GM19035 (cell line): Measurements from ENCODE around the gene LBP.
"Not testable (repeated sequence)": the region's sequence is repeated elsewhere in the genome, so short reads cannot be mapped to it uniquely, and the experiment has no call there.

Experiments used
- ATAC-seq: cut with Tn5 transposase; IDR thresholded peaks from one replicate; pipeline ENCODE4 v1.9.1; 2021; ENCODE audit not compliant: unreplicated experiment

Gene LBP, protein sequence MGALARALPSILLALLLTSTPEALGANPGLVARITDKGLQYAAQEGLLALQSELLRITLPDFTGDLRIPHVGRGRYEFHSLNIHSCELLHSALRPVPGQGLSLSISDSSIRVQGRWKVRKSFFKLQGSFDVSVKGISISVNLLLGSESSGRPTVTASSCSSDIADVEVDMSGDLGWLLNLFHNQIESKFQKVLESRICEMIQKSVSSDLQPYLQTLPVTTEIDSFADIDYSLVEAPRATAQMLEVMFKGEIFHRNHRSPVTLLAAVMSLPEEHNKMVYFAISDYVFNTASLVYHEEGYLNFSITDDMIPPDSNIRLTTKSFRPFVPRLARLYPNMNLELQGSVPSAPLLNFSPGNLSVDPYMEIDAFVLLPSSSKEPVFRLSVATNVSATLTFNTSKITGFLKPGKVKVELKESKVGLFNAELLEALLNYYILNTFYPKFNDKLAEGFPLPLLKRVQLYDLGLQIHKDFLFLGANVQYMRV

DNA sequence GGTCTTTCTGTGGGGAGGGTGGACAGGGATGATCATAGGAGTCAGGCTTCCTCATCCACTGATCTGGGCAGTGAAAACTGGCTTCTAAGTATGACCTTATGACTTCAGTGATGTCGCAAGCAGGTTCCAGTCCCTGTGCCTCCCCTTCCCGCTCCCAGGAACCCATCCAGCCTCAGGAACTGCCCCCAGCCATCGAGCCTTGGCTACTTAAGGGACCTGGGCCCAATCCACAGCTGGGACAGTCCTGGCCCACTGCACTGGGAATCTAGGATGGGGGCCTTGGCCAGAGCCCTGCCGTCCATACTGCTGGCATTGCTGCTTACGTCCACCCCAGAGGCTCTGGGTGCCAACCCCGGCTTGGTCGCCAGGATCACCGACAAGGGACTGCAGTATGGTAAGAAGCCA is at the start of gene LBP:
Gene LBP (plus strand): TSS at position 236 of the 405 bp plus-strand sequence. CDS start 35 bp downstream, at position 271.
- ATAC-seq, result no peak

GRCh38 chr20:38297916-38298674 is 48.2 kb upstream of the LBP start:
- no peak for ATAC-seq

DNA sequence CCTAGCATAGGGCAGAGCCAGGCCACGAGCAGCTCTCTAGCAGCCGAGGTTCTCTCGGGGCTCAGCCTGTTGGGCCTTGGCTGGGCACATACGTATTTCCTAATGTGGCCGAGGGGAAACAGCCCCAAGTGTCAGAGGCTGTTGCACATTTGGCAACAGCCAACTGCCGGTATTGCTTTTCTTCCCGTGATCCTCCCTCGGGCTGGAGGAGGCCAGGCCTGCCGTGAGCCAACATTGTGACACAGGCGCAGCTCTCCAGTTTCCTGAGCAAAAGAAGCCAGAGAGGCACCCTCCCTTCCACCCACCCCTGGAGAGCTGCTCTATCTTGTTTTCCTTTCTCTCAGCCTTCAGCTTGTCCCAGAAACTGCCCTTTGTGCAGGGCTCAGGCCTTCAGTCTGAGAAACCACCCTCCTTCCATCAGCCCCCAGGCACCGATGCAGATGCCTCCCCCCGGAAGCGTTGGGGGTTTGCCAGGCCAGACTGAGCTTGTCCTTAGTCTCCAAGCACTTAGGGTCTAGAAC is 47.5 kb upstream of the LBP start:
- ATAC-seq, result no peak

- no peak for ATAC-seq
These were observed 46.3 kb upstream of the LBP start for GRCh38 chr20:38299963-38300362.

DNA sequence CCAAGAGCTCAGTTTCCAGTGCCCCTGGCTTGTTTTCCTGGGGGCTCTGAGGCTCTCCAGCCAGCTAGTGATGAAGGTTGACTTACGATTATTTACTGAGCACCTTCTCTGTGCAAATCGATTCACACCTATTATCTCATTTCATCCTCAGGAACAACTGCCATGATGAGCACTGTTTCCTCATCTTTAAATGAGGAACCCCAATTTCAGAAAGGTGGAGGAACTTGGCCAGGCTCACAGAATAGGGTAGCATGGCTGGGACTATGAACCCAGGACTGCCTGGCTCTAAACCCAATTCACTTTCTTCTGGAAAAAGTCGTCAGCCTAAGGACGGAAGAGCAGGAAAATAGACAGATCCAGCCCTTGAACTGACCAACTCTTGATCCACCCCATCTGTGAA is 45.8 kb upstream of the LBP start:
- ATAC-seq, result no peak

DNA sequence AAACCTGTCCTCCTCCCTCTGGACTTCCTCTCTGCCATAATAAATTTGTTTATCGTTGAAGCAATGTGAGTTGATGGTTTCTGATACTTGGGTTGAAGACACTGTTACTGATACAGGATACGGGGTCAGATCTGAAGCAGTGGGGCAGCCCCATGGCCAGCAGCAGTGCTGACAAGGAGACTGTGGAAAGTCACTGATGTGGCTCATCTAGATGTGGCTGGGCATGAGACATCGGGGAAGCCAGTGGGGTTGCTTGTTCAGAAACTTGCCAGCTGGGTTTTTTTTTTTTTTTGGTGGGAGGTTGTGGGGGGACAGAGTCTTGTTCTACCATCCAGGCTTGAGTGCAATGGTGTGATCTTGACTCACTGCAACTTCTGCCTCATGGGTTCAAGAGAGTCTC is 45.0 kb upstream of the LBP start:
- no peak for ATAC-seq

- no peak for ATAC-seq
These were observed 43.5 kb upstream of the LBP start for GRCh38 chr20:38302786-38303185.

GRCh38 chr20:38303908-38304379 is 42.3 kb upstream of the LBP start, which contains the start of gene BPI:
Gene BPI, plus strand, starts transcription at chr20:38304156. Its CDS starts 68 bp downstream, at chr20:38304224.
- no peak for ATAC-seq

- no peak for ATAC-seq
These were observed 41.3 kb upstream of the LBP start for GRCh38 chr20:38304845-38305447.

- ATAC-seq, result no peak
These were observed 40.7 kb upstream of the LBP start for GRCh38 chr20:38305541-38305940.

- no peak for ATAC-seq
These were observed 39.9 kb upstream of the LBP start for GRCh38 chr20:38306379-38306778.

- ATAC-seq, result no peak
These were observed 38.8 kb upstream of the LBP start for GRCh38 chr20:38307371-38308046.

GRCh38 chr20:38308047-38308438 is 38.2 kb upstream of the LBP start:
- ATAC-seq, result no peak

GRCh38 chr20:38308447-38308846 is 37.8 kb upstream of the LBP start:
- no peak for ATAC-seq

- ATAC-seq, result no peak
These were observed 35.2 kb upstream of the LBP start for GRCh38 chr20:38311091-38311490.

DNA sequence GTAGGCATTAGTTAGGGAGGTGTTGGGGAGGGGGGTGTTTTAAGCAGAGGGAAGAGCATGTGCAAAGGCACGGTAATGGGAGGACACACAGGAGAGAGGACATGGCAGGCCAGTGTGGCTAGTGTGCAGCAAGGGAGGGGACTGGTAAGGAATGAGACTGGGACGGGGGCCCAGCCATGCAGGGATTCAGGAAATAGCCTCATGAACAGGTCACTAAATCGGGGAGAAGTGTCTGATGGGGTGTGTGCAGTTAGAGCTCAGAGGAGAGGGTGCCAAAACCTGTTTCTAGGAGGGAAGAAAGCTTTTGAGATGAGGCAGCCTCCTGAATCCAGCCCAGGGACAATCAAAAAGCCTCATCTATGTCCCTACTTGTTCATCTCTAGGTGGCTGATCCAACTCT is 34.8 kb upstream of the LBP start:
- no peak for ATAC-seq

GRCh38 chr20:38313676-38314075 is 32.6 kb upstream of the LBP start:
- no peak for ATAC-seq

DNA sequence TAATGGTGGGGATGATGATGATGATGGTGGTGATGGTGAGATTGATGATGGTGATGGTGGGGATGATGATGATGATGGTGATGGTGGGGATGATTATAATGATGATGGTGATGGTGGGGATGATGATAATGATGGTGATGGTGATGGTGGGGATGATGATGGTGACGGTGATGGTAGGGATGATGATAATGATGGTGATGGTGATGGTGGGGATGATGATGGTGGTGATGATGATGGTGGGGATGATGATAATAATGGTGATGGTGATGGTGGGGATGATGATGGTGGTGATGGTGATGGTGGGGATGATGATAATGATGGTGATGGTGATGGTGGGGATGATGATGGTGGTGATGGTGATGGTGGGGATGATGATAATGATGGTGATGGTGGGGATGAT is 31.9 kb upstream of the LBP start:
- ATAC-seq, result not testable (repeated sequence)

- ATAC-seq, result no peak
These were observed 30.9 kb upstream of the LBP start for GRCh38 chr20:38315290-38315966.

- no peak for ATAC-seq
These were observed 29.9 kb upstream of the LBP start for GRCh38 chr20:38316341-38316740.
